AG10803 (cell line): ENCODE data around the gene BCR.

Source experiments
- DNase-seq: peaks from one replicate; pipeline ENCODE4 v3.0.0; 2010; ENCODE audit warnings: low read depth
- H3K4me3 ChIP-seq: 2 replicates; pipeline ENCODE4 v1.5.1; 2011; ENCODE audit warnings: mild to moderate bottlenecking, low read length, control low read depth
- CTCF ChIP-seq: conservative IDR thresholded peaks from 2 replicates; pipeline ENCODE4 v1.5.1; 2011; ENCODE audit warnings: mild to moderate bottlenecking, low read length, control low read depth, inconsistent platforms

BCR gene

DNA sequence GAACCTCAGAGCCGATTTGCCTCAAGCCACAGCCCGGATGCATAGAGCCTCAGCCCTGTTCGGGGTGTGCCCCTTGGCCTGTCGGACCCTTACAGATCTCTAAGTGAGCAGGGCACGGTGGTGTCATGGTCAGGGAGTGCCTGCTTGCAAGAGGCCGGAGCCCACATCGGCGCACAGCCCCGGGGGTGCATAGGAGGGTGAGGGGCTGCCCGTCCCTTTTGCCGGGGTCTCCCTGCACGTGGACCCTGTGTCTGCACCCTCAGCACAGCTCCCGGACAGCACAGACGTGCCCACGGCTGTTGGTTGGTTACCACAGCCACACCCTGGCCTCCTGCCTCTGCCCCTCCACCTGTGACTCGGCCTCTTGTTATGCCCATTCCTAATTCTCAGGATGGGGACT lies 28.5 kb upstream of the BCR start:
- DNase-seq: no peak
- no peak overlapping the region for H3K4me3 ChIP-seq
- no peak for TF ChIP-seq CTCF

GRCh38 chr22:23152238-23153114 lies 27.8 kb upstream of the BCR start:
- DNase-seq: no peak
- no peak overlapping the region for H3K4me3 ChIP-seq
- no peak for TF ChIP-seq CTCF

DNA sequence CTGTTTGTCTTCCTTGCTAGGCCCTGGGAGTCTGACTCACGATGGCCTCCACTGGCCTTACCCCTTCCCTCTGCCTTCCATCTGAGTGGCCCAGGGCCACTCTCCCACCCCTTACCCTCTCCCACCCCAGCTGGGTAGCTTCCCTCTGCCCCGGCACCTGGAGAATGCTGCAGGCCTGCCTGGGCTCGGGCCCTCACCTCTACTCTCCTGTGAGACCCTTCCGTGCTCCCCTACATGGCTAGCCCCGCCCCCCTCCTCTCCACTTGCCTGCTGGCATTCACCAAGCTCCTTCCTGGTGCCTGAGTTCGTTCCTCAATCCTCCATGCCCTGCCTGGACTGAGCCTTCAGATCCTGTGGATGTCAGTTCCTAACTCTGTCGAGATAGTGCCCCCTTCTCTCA lies 26.3 kb upstream of the BCR start:
- TF ChIP-seq CTCF: no peak
- no peak for DNase-seq
- H3K4me3 ChIP-seq: no peak overlapping the region

- DNase-seq: no peak
- no peak overlapping the region for H3K4me3 ChIP-seq
- TF ChIP-seq CTCF: no peak
Observed at GRCh38 chr22:23154461-23154860, 25.8 kb upstream of the BCR start.

DNA sequence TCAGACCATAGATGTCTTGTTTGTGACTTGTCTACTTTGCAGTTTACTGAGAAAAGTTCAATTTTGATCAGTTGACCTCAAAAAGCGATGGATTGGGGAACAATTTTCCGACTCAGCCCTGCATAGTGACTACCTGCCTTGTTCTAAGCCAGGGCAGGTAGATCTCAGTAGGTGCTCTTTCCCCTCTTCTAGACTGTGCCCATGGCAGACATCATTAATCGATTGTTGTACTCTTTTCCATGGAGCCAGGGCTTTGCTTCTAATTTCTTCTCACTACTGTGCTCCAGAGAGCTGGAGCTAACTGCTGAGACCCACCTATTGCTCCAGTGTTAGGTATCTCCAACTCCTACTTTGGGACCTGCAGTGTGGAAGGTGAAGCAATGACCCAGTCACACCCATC lies 25.2 kb upstream of the BCR start:
- no peak for DNase-seq
- H3K4me3 ChIP-seq: no peak overlapping the region
- TF ChIP-seq CTCF: no peak

- no peak for DNase-seq
- TF ChIP-seq CTCF: no peak
- H3K4me3 ChIP-seq: no peak overlapping the region
Observed at GRCh38 chr22:23155831-23156230, 24.5 kb upstream of the BCR start.

- TF ChIP-seq CTCF: no peak
- no peak for DNase-seq
- H3K4me3 ChIP-seq: no peak overlapping the region
Observed at GRCh38 chr22:23156286-23156685, 24.0 kb upstream of the BCR start.
